Spleen (tissue), 7 donors: Measurements from ENCODE around the gene LINGO4.

ENCODE experiments used
- CTCF ChIP-seq, 11 experiments: fragments of 200-600 bp in 7 of 11; fragments of 450-650 bp in 4 of 11; sonication (generic) in 4 of 11; IDR thresholded peaks in 8 of 11; conservative IDR thresholded peaks in 3 of 11; 1 replicate in 7 of 11; 2 replicates in 4 of 11; pipeline versions ENCODE4 v1.4.0 to v1.8.0; 2016 to 2021; ENCODE audit warnings: antibody characterized with exemption in 11 of 11, inconsistent platforms in 4 of 11, mild to moderate bottlenecking in 1 of 11
- POLR2A ChIP-seq, 3 donors: fragments of 450-650 bp; IDR thresholded peaks; one replicate each; pipeline ENCODE4 v1.5.1; 2017; ENCODE audit warnings: antibody characterized with exemption in 3 of 3, mild to moderate bottlenecking in 1 of 3
- donor health status: DM: no; HTN: no; CAD: no; lungs with moderate emphysema.
- donor health status: DM: no; HTN: no; CAD: no.
- donor health status: DM: no; HTN: no; CAD: no.

GRCh38 chr1:151814971-151815545, 9.8 kb upstream of the LINGO4 start:
- no peak for TF ChIP-seq CTCF (IDR thresholded peaks at IDR 0.05 in 8 of 11, conservative IDR thresholded peaks at IDR 0.05 in 3 of 11)
- no peak for TF ChIP-seq POLR2A (IDR thresholded peaks at IDR 0.05)
